NT2/D1 (cell line): ENCODE measurements around the gene PLPP1.

Experiments used
- SUZ12 ChIP-seq: IDR thresholded peaks from 2 replicates; pipeline ENCODE4 v1.6.1; 2011; ENCODE audit not compliant: insufficient read length, insufficient read depth; ENCODE audit errors: extremely low read depth
- YY1 ChIP-seq: IDR thresholded peaks from 2 replicates; pipeline ENCODE4 v1.6.1; 2011; ENCODE audit not compliant: insufficient read length, insufficient read depth

DNA sequence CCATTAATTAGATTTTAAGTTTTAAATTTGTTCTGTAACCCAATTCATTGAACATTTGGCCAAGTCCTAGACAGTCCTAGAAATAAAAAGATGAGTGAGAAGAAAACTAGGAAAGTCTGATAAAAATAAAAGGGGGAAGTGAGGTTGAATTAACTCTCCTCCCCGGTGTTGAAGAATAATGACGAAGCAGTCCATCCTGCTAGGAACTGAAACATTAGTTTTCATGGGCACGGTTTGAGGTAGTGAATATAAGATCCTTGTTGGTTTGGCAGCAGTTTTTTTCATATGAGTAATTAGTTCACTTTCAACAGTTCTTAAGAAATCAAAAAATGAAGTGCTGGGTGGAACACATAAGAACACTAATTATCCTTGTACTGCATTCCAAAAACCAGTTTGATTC is 123.9 kb downstream of the PLPP1 start:
- TF ChIP-seq SUZ12 (no peak), YY1 (no peak)
